ENCODE measurements around the gene SOX9. TPM values are rescaled to one million over a fixed set of nuclear protein-coding genes. Genes with fewer than 3 reads are reported as not detected.

The SOX9 gene
- total RNA-seq, 2 donors from 2014 or later, result 52.3 to 74.2 TPM

- Histone ChIP-seq H3K9me3 (no peaks in the 10 kb centered on the region), H3K27ac (no peak overlapping the region), H3K4me3 (no peak overlapping the region), H3K27me3 (no peaks in the 10 kb centered on the region), H3K36me3 (no peaks in the 10 kb centered on the region), H3K9ac (ENCODE audit: low read depth in 2 of 2, low read length in 2 of 2) (no peak overlapping the region), H3K4me1 (peaks cover 6% of the 10 kb centered on the region)
- no peak for TF ChIP-seq CTCF (IDR thresholded peaks at IDR 0.05)
- no peak for DNase-seq
- intact Hi-C loops (cut with DNase I), result no loop called here
These were observed 31.6 kb downstream of the SOX9 start for GRCh38 chr17:72152387-72152929.

- no peaks in the 10 kb centered on the region for H3K36me3 ChIP-seq
- no peak overlapping the region for H3K9ac ChIP-seq (ENCODE audit: low read depth in 2 of 2, low read length in 2 of 2)
- H3K9me3 ChIP-seq, result no peaks in the 10 kb centered on the region
- no peak for TF ChIP-seq CTCF (IDR thresholded peaks at IDR 0.05)
- no peak overlapping the region for H3K27ac ChIP-seq
- intact Hi-C loops (cut with DNase I), result no loop called here
- H3K4me3 ChIP-seq, result no peak overlapping the region
- H3K4me1 ChIP-seq, result no peaks in the 10 kb centered on the region
- no peak for DNase-seq
- H3K27me3 ChIP-seq, result no peaks in the 10 kb centered on the region
These were observed 38.4 kb downstream of the SOX9 start for GRCh38 chr17:72158895-72159885.

- no peaks in the 10 kb centered on the region for H3K36me3 ChIP-seq
- no peak for TF ChIP-seq CTCF (IDR thresholded peaks at IDR 0.05)
These were observed 41.7 kb downstream of the SOX9 start for GRCh38 chr17:72162569-72162968.

GRCh38 chr17:72163474-72163873 is 42.7 kb downstream of the SOX9 start:
- no peaks in the 10 kb centered on the region for H3K36me3 ChIP-seq

More at GRCh38 chr17:72162569-72162968, 41.7 kb downstream of the SOX9 start:
- Histone ChIP-seq H3K4me1 (no peaks in the 10 kb centered on the region), H3K9ac (ENCODE audit: low read depth in 2 of 2, low read length in 2 of 2) (no peak overlapping the region), H3K9me3 (no peaks in the 10 kb centered on the region), H3K4me3 (no peak overlapping the region), H3K27me3 (no peaks in the 10 kb centered on the region), H3K27ac (no peak overlapping the region)
- DNase-seq, result no peak
- intact Hi-C loops (cut with DNase I), result no loop called here

More at GRCh38 chr17:72163474-72163873, 42.7 kb downstream of the SOX9 start:
- no peaks in the 10 kb centered on the region for H3K9me3 ChIP-seq
- TF ChIP-seq CTCF (IDR thresholded peaks at IDR 0.05), result no peak
- H3K27ac ChIP-seq, result no peak overlapping the region
- intact Hi-C loops (cut with DNase I), result no loop called here
- H3K27me3 ChIP-seq, result no peaks in the 10 kb centered on the region
- H3K4me3 ChIP-seq, result no peak overlapping the region
- H3K4me1 ChIP-seq, result no peaks in the 10 kb centered on the region
- H3K9ac ChIP-seq (ENCODE audit: low read depth in 2 of 2, low read length in 2 of 2), result no peak overlapping the region
- DNase-seq, result no peak

All from colonic mucosa (tissue), 4 donors.